Ovary (tissue), 3 donors: Measurements from ENCODE around the gene ZDHHC19.

ENCODE experiments used
- CTCF ChIP-seq, 3 donors: fragments of 450-650 bp in 2 of 3; fragments of 200-600 bp in 1 of 3; IDR thresholded peaks; one replicate each; pipeline versions ENCODE4 v1.5.1 to v1.8.0; 2016 to 2022; ENCODE audit warnings: antibody characterized with exemption in 3 of 3, mild to moderate bottlenecking in 1 of 3
- EP300 ChIP-seq: sonication (generic); formaldehyde crosslinking; IDR thresholded peaks from one replicate; pipeline ENCODE4 v1.6.1; 2017; ENCODE audit warnings: antibody characterized with exemption
- POLR2A ChIP-seq: fragments of 450-650 bp; IDR thresholded peaks from one replicate; pipeline ENCODE4 v1.6.1; 2017; ENCODE audit warnings: antibody characterized with exemption, mild to moderate bottlenecking, moderate library complexity
- donor health status: DM: no; HTN: no; CAD: no.

GRCh38 chr3:196162679-196163078, 48.5 kb downstream of the ZDHHC19 start:
- no peak for TF ChIP-seq CTCF (IDR thresholded peaks at IDR 0.05)
- no peak for TF ChIP-seq POLR2A
- TF ChIP-seq EP300, result no peak
